Natural killer cell treated with Interleukin-12 subunit alpha and Interleukin-12 subunit beta and Interleukin-15 and Interleukin-18, amount 100 ng/mL, for 72 hours (primary cell): Measurements from ENCODE around the gene CRELD2. TPM values are rescaled to one million over a fixed set of nuclear protein-coding genes. Genes with fewer than 3 reads are reported as not detected.
A peak's percentile ranks its signal among the peaks of the same experiment; 100 is the strongest.

Source experiments
- ATAC-seq, 2 donors: fragments of 150-1000 bp; cut with Tn5 transposase in 1 of 2; sonication (Bioruptor Pico), chemical (Tn5 transposase) in 1 of 2; 2 replicates each; pipeline ENCODE4 v1.10.0; 2021
- DNase-seq: peaks from one replicate; pipeline ENCODE4 v3.0.0; 2022; ENCODE audit warnings: low spot score
- H3K27ac Mint-ChIP-seq, 2 donors: 1 replicate in 1 of 2; 2 replicates in 1 of 2; pipeline ENCODE4 v1.8.0; 2022; ENCODE audit warnings: mixed read lengths in 2 of 2, mild to moderate bottlenecking in 1 of 2, moderate library complexity in 1 of 2
- H3K27me3 Mint-ChIP-seq, 2 donors: 1 replicate in 1 of 2; 2 replicates in 1 of 2; pipeline ENCODE4 v1.8.0; 2022; ENCODE audit warnings: mixed read lengths in 2 of 2
- H3K36me3 Mint-ChIP-seq: one replicate; pipeline ENCODE4 v1.8.0; 2022; ENCODE audit warnings: mixed read lengths
- H3K4me1 Mint-ChIP-seq, 2 donors: 1 replicate in 1 of 2; 2 replicates in 1 of 2; pipeline ENCODE4 v1.8.0; 2022; ENCODE audit warnings: low read depth in 2 of 2, mixed read lengths in 2 of 2, mild to moderate bottlenecking in 1 of 2
- H3K4me3 Mint-ChIP-seq: one replicate; pipeline ENCODE4 v1.8.0; 2022; ENCODE audit warnings: mixed read lengths
- H3K9me3 Mint-ChIP-seq: 2 replicates; pipeline ENCODE4 v1.8.0; 2022; ENCODE audit warnings: mixed read lengths
- total RNA-seq, 2 donors: library from RNA; stranded (reverse); gene quantifications; one replicate each; pipeline ENCODE4 v1.2.3, GENCODE V29; 2022

The CRELD2 gene
- total RNA-seq, 2 donors from 2014 or later: 59.5 to 75.7 TPM

DNA sequence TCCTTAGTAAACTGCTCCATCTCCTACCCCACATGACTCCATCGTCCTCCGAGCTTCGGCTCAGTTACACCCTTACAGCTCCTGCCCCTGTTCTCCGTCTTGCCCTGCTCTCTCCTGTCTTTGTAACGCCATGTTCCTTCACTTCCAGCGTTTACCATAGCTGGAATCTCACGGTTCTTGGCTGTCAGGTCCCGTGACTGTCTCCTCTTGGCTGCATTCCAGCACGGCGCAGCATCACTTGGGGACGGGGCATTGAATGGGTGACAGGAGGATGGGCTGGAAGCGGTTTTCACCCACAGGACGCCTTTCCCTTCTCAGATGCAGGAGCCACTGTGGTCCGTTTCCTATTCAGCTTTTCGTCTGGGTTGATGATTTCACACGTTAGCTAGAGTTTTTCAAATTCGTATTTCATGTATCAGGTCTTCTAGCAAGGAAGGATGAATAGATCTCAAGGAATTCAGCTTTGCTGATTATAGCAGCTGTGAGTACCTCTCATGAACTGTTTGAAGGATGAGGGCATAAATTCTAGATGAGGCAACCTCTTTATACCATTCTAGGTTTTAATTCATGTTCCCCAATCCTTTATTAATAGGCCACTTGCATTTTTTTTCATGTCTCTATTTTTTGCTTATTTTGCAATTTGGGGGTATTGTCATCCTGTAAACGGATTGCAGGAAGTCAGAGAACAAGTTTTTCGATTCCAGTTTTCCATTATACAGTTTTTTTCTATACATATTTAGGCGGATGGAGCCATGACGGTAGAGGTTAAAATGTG is 35.7 kb upstream of the CRELD2 start:
- Mint-ChIP-seq H3K4me3 (no peak overlapping the region), H3K27me3 (no peaks in the 10 kb centered on the region), H3K9me3 (no peaks in the 10 kb centered on the region), H3K27ac (no peak overlapping the region), H3K36me3 (no peaks in the 10 kb centered on the region), H3K4me1 (peaks cover 28 to 35% of the 10 kb centered on the region in 2 donors)
- DNase-seq (no peak), ATAC-seq (no peak)

DNA sequence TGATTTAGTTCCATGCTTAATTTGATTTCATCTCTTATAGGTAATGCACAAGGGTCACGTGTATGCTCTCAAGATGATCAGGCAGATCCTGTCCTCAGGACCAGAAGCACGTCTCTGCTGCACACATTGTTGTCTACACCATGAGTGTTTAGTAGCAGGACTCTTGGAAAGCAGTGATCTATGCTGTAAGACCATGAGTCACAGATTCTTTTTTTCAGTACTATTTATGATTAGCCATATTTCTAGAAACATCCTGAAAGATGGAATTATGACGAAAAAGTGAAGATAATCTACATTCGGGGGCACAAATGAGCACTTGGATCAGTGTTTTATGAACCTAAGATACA is 35.2 kb upstream of the CRELD2 start:
- Mint-ChIP-seq H3K4me3 (no peak overlapping the region), H3K27ac (no peak overlapping the region), H3K27me3 (no peaks in the 10 kb centered on the region), H3K4me1 (peaks cover 28 to 34% of the 10 kb centered on the region in 2 donors), H3K9me3 (no peaks in the 10 kb centered on the region), H3K36me3 (no peaks in the 10 kb centered on the region)
- ATAC-seq (no peak), DNase-seq (no peak)

GRCh38 chr22:49884075-49884474 is 34.4 kb upstream of the CRELD2 start:
- peaks cover 28 to 33% of the 10 kb centered on the region in 2 donors for H3K4me1 Mint-ChIP-seq
- no peaks in the 10 kb centered on the region for H3K36me3 Mint-ChIP-seq
- ATAC-seq: no peak
- H3K4me3 Mint-ChIP-seq: no peak overlapping the region
- H3K27ac Mint-ChIP-seq: no peak overlapping the region
- DNase-seq: no peak
- no peaks in the 10 kb centered on the region for H3K9me3 Mint-ChIP-seq
- H3K27me3 Mint-ChIP-seq: no peaks in the 10 kb centered on the region

- Mint-ChIP-seq H3K9me3 (no peaks in the 10 kb centered on the region), H3K4me1 (peaks cover 28 to 33% of the 10 kb centered on the region in 2 donors), H3K27me3 (no peaks in the 10 kb centered on the region), H3K4me3 (no peak overlapping the region), H3K36me3 (no peaks in the 10 kb centered on the region), H3K27ac (no peak overlapping the region)
- ATAC-seq (no peak), DNase-seq (no peak)
Measured at GRCh38 chr22:49884503-49885260, 33.8 kb upstream of the CRELD2 start.

DNA sequence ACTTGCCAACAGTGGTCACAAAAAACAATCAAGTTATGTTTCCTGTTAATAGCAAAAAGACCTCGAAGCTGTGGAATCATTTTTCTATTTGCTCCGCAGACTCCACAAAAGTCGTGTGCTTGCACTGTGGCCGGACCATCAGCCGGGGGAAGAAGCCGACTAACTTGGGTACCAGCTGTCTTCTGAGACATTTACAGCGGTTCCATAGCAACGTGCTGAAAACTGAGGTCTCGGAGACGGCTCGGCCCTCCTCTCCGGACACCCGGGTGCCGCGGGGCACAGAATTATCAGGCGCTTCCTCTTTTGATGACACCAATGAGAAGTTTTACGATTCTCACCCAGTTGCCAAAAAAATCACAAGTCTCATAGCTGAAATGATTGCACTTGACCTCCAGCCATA is 33.2 kb upstream of the CRELD2 start:
- Mint-ChIP-seq H3K36me3 (no peaks in the 10 kb centered on the region), H3K9me3 (no peaks in the 10 kb centered on the region)

DNA sequence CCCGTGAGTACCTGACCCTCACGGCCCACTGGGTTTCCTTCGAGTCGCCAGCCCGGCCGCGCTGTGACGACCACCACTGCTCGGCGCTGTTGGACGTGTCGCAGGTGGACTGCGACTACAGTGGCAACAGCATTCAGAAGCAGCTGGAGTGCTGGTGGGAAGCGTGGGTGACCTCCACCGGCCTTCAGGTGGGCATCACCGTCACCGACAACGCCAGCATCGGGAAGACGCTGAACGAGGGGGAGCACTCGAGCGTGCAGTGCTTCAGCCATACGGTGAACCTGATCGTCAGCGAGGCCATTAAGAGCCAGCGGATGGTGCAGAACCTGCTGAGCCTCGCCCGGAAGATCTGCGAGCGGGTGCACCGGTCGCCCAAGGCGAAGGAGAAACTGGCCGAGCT is 32.6 kb upstream of the CRELD2 start:
- peaks cover 20 to 26% of the 10 kb centered on the region in 2 donors for H3K4me1 Mint-ChIP-seq
- no peak for ATAC-seq
- no peak overlapping the region for H3K27ac Mint-ChIP-seq

More for the DNA sequence above, 33.2 kb upstream of the CRELD2 start:
- DNase-seq: no peak
- Mint-ChIP-seq H3K4me1 (peaks cover 24 to 28% of the 10 kb centered on the region in 2 donors), H3K27me3 (no peaks in the 10 kb centered on the region), H3K4me3 (no peak overlapping the region), H3K27ac (no peak overlapping the region)
- no peak for ATAC-seq

DNA sequence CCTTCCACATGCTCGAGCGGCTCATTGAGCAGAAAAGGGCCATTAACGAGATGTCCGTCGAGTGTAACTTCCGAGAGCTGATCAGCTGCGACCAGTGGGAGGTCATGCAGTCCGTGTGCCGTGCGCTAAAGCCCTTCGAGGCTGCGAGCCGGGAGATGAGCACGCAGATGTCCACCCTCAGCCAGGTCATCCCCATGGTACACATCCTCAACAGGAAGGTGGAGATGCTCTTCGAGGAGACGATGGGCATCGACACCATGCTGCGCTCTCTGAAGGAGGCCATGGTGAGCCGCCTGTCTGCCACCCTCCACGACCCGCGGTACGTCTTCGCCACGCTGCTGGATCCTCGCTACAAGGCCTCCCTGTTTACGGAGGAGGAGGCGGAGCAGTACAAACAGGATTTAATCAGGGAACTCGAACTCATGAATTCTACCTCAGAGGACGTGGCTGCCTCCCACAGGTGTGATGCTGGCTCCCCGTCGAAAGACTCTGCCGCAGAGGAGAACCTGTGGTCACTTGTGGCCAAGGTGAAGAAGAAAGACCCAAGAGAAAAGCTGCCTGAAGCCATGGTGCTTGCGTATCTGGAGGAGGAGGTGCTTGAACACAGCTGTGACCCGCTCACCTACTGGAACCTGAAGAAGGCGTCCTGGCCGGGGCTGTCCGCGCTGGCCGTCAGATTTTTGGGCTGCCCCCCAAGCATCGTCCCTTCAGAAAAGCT is 31.9 kb upstream of the CRELD2 start:
- Mint-ChIP-seq H3K4me1 (peaks cover 20 to 27% of the 10 kb centered on the region in 2 donors), H3K27me3 (no peaks in the 10 kb centered on the region), H3K9me3 (no peaks in the 10 kb centered on the region), H3K27ac (no peak overlapping the region), H3K4me3 (no peak overlapping the region), H3K36me3 (peaks cover 5% of the 10 kb centered on the region)
- DNase-seq: no peak
- ATAC-seq: no peak

More for the DNA sequence above, 32.6 kb upstream of the CRELD2 start:
- DNase-seq: no peak
- Mint-ChIP-seq H3K9me3 (no peaks in the 10 kb centered on the region), H3K4me3 (no peak overlapping the region), H3K36me3 (no peaks in the 10 kb centered on the region), H3K27me3 (no peaks in the 10 kb centered on the region)

DNA sequence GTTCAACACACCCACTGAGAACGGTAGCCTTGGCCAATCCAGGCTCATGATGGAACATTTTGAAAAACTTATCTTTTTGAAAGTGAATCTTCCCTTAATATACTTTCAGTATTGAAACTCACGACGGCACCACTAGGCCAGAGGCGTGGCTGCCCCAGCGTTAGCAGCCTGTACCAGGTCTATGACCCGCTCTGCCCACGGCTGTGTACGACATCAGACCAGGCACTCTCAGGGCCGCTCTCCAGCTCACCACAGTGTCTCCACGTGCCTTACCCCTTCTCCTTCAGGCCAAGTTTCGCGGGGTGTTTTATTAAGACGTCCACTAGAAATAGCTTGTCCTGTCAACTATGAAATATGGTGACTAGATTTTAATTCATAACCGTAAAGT is 31.4 kb upstream of the CRELD2 start:
- no peak overlapping the region for H3K27ac Mint-ChIP-seq
- H3K4me3 Mint-ChIP-seq: no peak overlapping the region
- no peaks in the 10 kb centered on the region for H3K9me3 Mint-ChIP-seq
- no peak for ATAC-seq
- H3K4me1 Mint-ChIP-seq: peaks cover 15 to 23% of the 10 kb centered on the region in 2 donors
- DNase-seq: no peak
- no peaks in the 10 kb centered on the region for H3K27me3 Mint-ChIP-seq
- peaks cover 7% of the 10 kb centered on the region for H3K36me3 Mint-ChIP-seq

DNA sequence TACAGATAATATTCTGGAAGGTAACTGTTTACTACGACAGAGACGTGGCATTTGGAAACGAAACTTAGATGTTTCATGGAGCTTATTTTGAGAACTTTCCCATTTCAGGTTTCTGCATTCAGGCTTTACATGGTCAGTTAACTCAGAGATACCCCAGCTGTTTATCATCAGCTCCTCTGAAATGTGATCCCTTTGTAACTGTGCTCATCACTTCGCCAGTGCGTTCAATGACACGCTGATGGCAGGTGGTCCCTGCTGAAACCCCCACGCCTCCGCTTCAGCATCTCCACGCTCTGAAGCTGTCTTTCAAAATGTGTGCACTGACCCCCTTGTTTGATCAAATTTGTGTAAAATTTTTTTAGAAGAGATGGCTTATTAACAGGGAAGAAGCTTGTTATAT is 30.7 kb upstream of the CRELD2 start:
- peaks cover 8% of the 10 kb centered on the region for H3K36me3 Mint-ChIP-seq
- H3K4me3 Mint-ChIP-seq: no peak overlapping the region
- ATAC-seq (no peak), DNase-seq (no peak)
- no peaks in the 10 kb centered on the region for H3K27me3 Mint-ChIP-seq
- H3K9me3 Mint-ChIP-seq: no peaks in the 10 kb centered on the region
- H3K4me1 Mint-ChIP-seq: peaks cover 8 to 20% of the 10 kb centered on the region in 2 donors
- no peak overlapping the region for H3K27ac Mint-ChIP-seq

DNA sequence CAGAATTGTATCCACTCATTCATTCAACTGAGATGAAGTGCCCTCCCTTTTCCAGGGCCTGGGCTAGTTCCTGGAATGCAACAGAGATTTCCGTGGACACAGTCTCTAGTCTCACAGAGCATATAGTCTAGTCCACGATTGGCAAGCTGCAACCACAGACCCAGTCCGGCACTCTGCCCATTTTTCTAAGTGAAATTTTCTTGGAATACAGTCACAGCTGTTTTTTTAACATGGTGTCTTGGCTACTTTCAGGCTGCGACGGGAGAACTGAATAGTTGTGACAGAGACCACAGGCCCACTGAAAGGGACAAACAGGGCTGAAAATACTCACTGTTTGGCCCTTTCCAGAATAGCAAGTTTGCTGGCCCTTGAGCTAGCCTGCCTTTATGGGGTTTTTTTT is 29.4 kb upstream of the CRELD2 start:
- no peak for ATAC-seq
- Mint-ChIP-seq H3K4me1 (peaks cover 0 to 16% of the 10 kb centered on the region in 2 donors), H3K9me3 (no peaks in the 10 kb centered on the region), H3K4me3 (no peak overlapping the region), H3K36me3 (peaks cover 14% of the 10 kb centered on the region), H3K27ac (no peak overlapping the region), H3K27me3 (no peaks in the 10 kb centered on the region)
- no peak for DNase-seq

- H3K4me3 Mint-ChIP-seq: no peak overlapping the region
- ATAC-seq: no peak
- peaks cover 6 to 15% of the 10 kb centered on the region in 2 donors for H3K4me1 Mint-ChIP-seq
Measured at GRCh38 chr22:49892226-49892899, 26.1 kb upstream of the CRELD2 start.

GRCh38 chr22:49893025-49893424 is 25.4 kb upstream of the CRELD2 start:
- Mint-ChIP-seq H3K36me3 (peaks cover 18% of the 10 kb centered on the region), H3K4me1 (peaks cover 6 to 15% of the 10 kb centered on the region in 2 donors), H3K4me3 (no peak overlapping the region), H3K9me3 (peaks cover 2% of the 10 kb centered on the region), H3K27ac (no peak overlapping the region), H3K27me3 (no peaks in the 10 kb centered on the region)
- ATAC-seq (no peak), DNase-seq (no peak)

More at GRCh38 chr22:49892226-49892899, 26.1 kb upstream of the CRELD2 start:
- Mint-ChIP-seq H3K27me3 (no peaks in the 10 kb centered on the region), H3K36me3 (peaks cover 18% of the 10 kb centered on the region), H3K9me3 (peaks cover 2% of the 10 kb centered on the region), H3K27ac (no peak overlapping the region)
- no peak for DNase-seq

DNA sequence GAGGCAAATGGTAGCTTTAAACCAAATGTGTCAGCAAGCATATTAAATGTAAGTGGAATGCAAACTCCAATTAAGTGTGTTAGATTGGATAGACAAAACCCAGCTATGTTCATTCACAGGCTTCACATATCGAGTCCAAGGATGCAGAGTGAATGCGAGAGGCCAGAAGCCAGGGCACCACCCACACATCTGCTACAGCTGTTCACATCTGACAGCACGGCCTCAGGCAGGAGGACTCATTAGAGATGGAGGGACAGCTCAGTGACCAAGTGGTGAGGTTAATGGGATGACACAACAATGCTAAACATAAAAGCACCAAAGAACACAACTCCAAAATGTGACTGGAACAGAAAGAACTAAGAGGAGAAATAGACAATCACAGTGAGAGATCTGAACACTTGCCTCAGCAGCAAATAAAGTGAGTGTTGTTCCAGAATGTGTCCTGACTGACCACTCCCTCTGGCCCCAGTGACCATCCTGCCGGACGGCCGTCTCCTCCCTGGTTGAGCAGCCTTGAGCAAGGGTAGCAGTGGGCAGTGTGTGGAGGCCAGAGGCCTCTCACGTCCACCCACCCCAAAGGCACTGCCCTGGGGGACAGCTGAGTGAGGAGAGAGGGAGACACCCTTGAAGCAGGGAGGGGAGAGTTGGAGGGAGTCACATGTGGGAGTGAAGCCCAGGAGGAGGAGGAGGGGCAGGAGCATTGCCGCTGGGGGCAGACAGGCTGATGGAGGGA is 23.9 kb upstream of the CRELD2 start:
- DNase-seq (no peak), ATAC-seq (no peak)
- Mint-ChIP-seq H3K27me3 (no peaks in the 10 kb centered on the region), H3K27ac (peak overlapping the region in 1 of 2 donors; percentile 25), H3K4me1 (peaks cover 9 to 17% of the 10 kb centered on the region in 2 donors), H3K4me3 (no peak overlapping the region), H3K36me3 (peaks cover 18% of the 10 kb centered on the region), H3K9me3 (peaks cover 2% of the 10 kb centered on the region)
